ENCODE measurements around the gene RORB. TPM values are rescaled to one million over a fixed set of nuclear protein-coding genes. Genes with fewer than 3 reads are reported as not detected.

The RORB gene
- total RNA-seq, 4 donors from 2014 or later = under 0.01 to 0.66 (median 0.49) TPM

- DNase-seq (ENCODE audit: extremely low spot score) = no peak
- intact Hi-C loops (cut with DNase I) = no loop called here
- no peaks in the 10 kb centered on the region for H3K36me3 ChIP-seq
- TF ChIP-seq POLR2A (IDR thresholded peaks at IDR 0.05; ENCODE audit: low read depth) = no peak
- no peak for TF ChIP-seq CTCF (IDR thresholded peaks at IDR 0.05)
- TF ChIP-seq EP300 (IDR thresholded peaks at IDR 0.05) = no peak
- no peak for TF ChIP-seq POLR2AphosphoS5 (IDR thresholded peaks at IDR 0.05)
- no peaks in the 10 kb centered on the region for H3K27me3 ChIP-seq
- no peaks in the 10 kb centered on the region for H3K4me1 ChIP-seq
- no peak overlapping the region for H3K27ac ChIP-seq (replicated peaks in 1 of 4)
- H3K9me3 ChIP-seq = no peaks in the 10 kb centered on the region
- WGBS = 93% methylated on average over 9 of the region's 9 CpGs
- H3K4me3 ChIP-seq = no peak overlapping the region
Measured at GRCh38 chr9:74519419-74519818, 22.3 kb downstream of the RORB start.

GRCh38 chr9:74521009-74521408, 23.9 kb downstream of the RORB start:
- 33% methylated on average over 1 of the region's 1 CpG for WGBS
- TF ChIP-seq EP300 (IDR thresholded peaks at IDR 0.05) (no peak), CTCF (IDR thresholded peaks at IDR 0.05) (no peak), POLR2A (IDR thresholded peaks at IDR 0.05; ENCODE audit: low read depth) (no peak), POLR2AphosphoS5 (IDR thresholded peaks at IDR 0.05) (no peak)
- Histone ChIP-seq H3K9me3 (no peaks in the 10 kb centered on the region), H3K4me3 (no peak overlapping the region), H3K4me1 (no peaks in the 10 kb centered on the region), H3K27me3 (no peaks in the 10 kb centered on the region), H3K27ac (replicated peaks in 1 of 4) (no peak overlapping the region), H3K36me3 (no peaks in the 10 kb centered on the region)
- DNase-seq (ENCODE audit: extremely low spot score) = no peak
- intact Hi-C loops (cut with DNase I) = no loop called here

GRCh38 chr9:74524289-74524688, 27.2 kb downstream of the RORB start:
- intact Hi-C loops (cut with DNase I) = no loop called here
- Histone ChIP-seq H3K27ac (replicated peaks in 1 of 4) (no peak overlapping the region), H3K36me3 (no peaks in the 10 kb centered on the region), H3K4me1 (no peaks in the 10 kb centered on the region), H3K4me3 (no peak overlapping the region), H3K27me3 (no peaks in the 10 kb centered on the region), H3K9me3 (no peaks in the 10 kb centered on the region)
- DNase-seq (ENCODE audit: extremely low spot score) = no peak
- 77% methylated on average over 1 of the region's 1 CpG for WGBS
- TF ChIP-seq CTCF (IDR thresholded peaks at IDR 0.05) (no peak), POLR2AphosphoS5 (IDR thresholded peaks at IDR 0.05) (no peak), POLR2A (IDR thresholded peaks at IDR 0.05; ENCODE audit: low read depth) (no peak), EP300 (IDR thresholded peaks at IDR 0.05) (no peak)

- 73% methylated on average over 2 of the region's 2 CpGs for WGBS
- Histone ChIP-seq H3K36me3 (no peaks in the 10 kb centered on the region), H3K27ac (replicated peaks in 1 of 4) (no peak overlapping the region), H3K4me3 (peak overlapping the region in 1 of 4 donors; percentile 12), H3K9me3 (no peaks in the 10 kb centered on the region), H3K4me1 (no peaks in the 10 kb centered on the region), H3K27me3 (peaks cover 0 to 3% (median 0%) of the 10 kb centered on the region in 4 donors)
- intact Hi-C loops (cut with DNase I) = no loop called here
- DNase-seq (ENCODE audit: extremely low spot score) = no peak
- TF ChIP-seq POLR2A (IDR thresholded peaks at IDR 0.05; ENCODE audit: low read depth) (no peak), POLR2AphosphoS5 (IDR thresholded peaks at IDR 0.05) (no peak), CTCF (IDR thresholded peaks at IDR 0.05) (no peak), EP300 (IDR thresholded peaks at IDR 0.05) (no peak)
Measured at GRCh38 chr9:74526215-74526614, 29.1 kb downstream of the RORB start.

GRCh38 chr9:74527718-74528117, 30.6 kb downstream of the RORB start:
- Histone ChIP-seq H3K27ac (replicated peaks in 1 of 4) (no peak overlapping the region), H3K27me3 (peaks cover 0 to 3% (median 0%) of the 10 kb centered on the region in 4 donors), H3K9me3 (no peaks in the 10 kb centered on the region), H3K36me3 (no peaks in the 10 kb centered on the region), H3K4me3 (no peak overlapping the region), H3K4me1 (no peaks in the 10 kb centered on the region)
- WGBS = 67% methylated on average over 5 of the region's 5 CpGs
- intact Hi-C loops (cut with DNase I) = no loop called here
- no peak for DNase-seq (ENCODE audit: extremely low spot score)
- TF ChIP-seq EP300 (IDR thresholded peaks at IDR 0.05) (no peak), CTCF (IDR thresholded peaks at IDR 0.05) (no peak), POLR2AphosphoS5 (IDR thresholded peaks at IDR 0.05) (no peak), POLR2A (IDR thresholded peaks at IDR 0.05; ENCODE audit: low read depth) (no peak)
